ENCODE results near the gene PHETA1.
A peak's percentile ranks its signal among the peaks of the same experiment; 100 is the strongest.
"Not testable (repeated sequence)": the region's sequence is repeated elsewhere in the genome, so short reads cannot be mapped to it uniquely, and the experiment has no call there.

Gene PHETA1

GRCh38 chr12:111405149-111405858, 36.4 kb upstream of the PHETA1 start:
- DNase-seq: peak; percentile 53

GRCh38 chr12:111404362-111405148, 35.7 kb upstream of the PHETA1 start:
- no peak for DNase-seq

- DNase-seq: not testable (repeated sequence)
These were observed 33.6 kb upstream of the PHETA1 start for GRCh38 chr12:111402490-111402824.

GRCh38 chr12:111401167-111401605, 32.3 kb upstream of the PHETA1 start:
- no peak for DNase-seq

GRCh38 chr12:111399741-111400404, 31.0 kb upstream of the PHETA1 start:
- DNase-seq: not testable (repeated sequence)

GRCh38 chr12:111398530-111398929, 29.6 kb upstream of the PHETA1 start:
- no peak for DNase-seq

GRCh38 chr12:111396726-111397445, 28.0 kb upstream of the PHETA1 start:
- peak; percentile 30 for DNase-seq

- DNase-seq: not testable (repeated sequence)
These were observed 27.4 kb upstream of the PHETA1 start for GRCh38 chr12:111396271-111396670.

- DNase-seq: no peak
These were observed 26.7 kb upstream of the PHETA1 start for GRCh38 chr12:111395336-111396187.

- no peak for DNase-seq
These were observed 25.6 kb upstream of the PHETA1 start for GRCh38 chr12:111394480-111394879.

- DNase-seq: no peak
These were observed 24.9 kb upstream of the PHETA1 start for GRCh38 chr12:111393700-111394300.

GRCh38 chr12:111390910-111391309, 22.0 kb upstream of the PHETA1 start:
- DNase-seq: no peak

GRCh38 chr12:111389635-111390034, 20.7 kb upstream of the PHETA1 start:
- DNase-seq: no peak

- no peak for DNase-seq
These were observed 18.9 kb upstream of the PHETA1 start for GRCh38 chr12:111387747-111388323.

- DNase-seq: no peak
These were observed 18.0 kb upstream of the PHETA1 start for GRCh38 chr12:111386885-111387284.

GRCh38 chr12:111384596-111384995, 15.7 kb upstream of the PHETA1 start:
- DNase-seq: no peak

- DNase-seq: no peak
These were observed 11.2 kb upstream of the PHETA1 start for GRCh38 chr12:111379942-111380554.

GRCh38 chr12:111377440-111377839, 8.5 kb upstream of the PHETA1 start:
- DNase-seq: no peak

GRCh38 chr12:111373231-111373630, 4.3 kb upstream of the PHETA1 start:
- DNase-seq: not testable (repeated sequence)

GRCh38 chr12:111369496-111370220, 763 bp upstream of the PHETA1 start:
- DNase-seq: no peak
